Epithelial cell of esophagus (primary cell): Measurements from ENCODE around the gene CCSER1.

Experiments used
- DNase-seq: peaks from one replicate; pipeline ENCODE4 v3.0.0; 2010; ENCODE audit warnings: low read depth
- H3K4me3 ChIP-seq: 2 replicates; pipeline ENCODE4 v1.5.1; 2011; ENCODE audit warnings: mild to moderate bottlenecking, low read length, control low read depth
- TF ChIP-seq, protein P1 (sequence below): IDR thresholded peaks from 2 replicates; pipeline ENCODE4 v1.5.1; 2011; ENCODE audit warnings: low read depth, mild to moderate bottlenecking, low read length, control low read depth, inconsistent platforms; ENCODE audit not compliant: insufficient read depth; ENCODE audit errors: missing control alignments

CCSER1 gene

DNA sequence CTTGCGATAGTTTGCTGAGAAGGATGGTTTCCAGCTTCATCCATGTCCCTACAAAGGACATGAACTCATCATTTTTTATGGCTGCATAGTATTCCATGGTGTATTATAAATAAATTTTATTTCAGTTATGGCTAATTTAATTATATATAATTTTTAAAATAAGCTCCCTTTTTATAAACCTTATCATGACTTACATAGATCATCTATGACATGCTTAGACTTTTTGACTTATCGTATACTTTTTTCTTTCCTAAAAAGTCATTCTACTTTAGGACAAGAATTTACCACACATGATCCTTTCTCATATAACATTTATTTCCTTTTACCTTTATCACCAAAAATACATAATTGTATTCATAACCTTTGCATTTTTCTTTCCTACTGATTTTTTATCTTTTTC lies 376.5 kb downstream of the CCSER1 start:
- DNase-seq, result no peak
- TF ChIP-seq, protein P1, sequence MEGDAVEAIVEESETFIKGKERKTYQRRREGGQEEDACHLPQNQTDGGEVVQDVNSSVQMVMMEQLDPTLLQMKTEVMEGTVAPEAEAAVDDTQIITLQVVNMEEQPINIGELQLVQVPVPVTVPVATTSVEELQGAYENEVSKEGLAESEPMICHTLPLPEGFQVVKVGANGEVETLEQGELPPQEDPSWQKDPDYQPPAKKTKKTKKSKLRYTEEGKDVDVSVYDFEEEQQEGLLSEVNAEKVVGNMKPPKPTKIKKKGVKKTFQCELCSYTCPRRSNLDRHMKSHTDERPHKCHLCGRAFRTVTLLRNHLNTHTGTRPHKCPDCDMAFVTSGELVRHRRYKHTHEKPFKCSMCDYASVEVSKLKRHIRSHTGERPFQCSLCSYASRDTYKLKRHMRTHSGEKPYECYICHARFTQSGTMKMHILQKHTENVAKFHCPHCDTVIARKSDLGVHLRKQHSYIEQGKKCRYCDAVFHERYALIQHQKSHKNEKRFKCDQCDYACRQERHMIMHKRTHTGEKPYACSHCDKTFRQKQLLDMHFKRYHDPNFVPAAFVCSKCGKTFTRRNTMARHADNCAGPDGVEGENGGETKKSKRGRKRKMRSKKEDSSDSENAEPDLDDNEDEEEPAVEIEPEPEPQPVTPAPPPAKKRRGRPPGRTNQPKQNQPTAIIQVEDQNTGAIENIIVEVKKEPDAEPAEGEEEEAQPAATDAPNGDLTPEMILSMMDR, result no peak

DNA sequence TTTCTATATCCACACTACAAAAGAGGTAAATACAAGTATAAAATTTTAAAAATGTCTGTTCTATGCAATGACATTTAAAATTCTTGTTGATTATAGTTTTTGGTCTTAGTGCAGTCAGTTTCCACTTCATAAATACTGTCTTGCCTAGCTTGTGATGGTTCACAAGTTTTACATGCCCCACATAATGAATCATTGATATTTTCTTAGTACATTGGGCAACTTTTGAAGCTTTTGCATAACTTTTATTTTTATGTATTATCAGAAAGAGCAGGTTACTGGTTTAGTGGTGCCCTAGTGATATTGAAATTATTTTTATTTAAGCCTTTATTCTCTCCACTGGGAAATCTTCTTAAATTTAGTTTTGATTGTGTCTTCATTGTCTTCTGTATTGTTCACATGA lies 388.0 kb downstream of the CCSER1 start:
- no peak overlapping the region for H3K4me3 ChIP-seq
- peak; percentile 38 for DNase-seq
- TF ChIP-seq, protein P1, result no peak

More for the DNA sequence above, 376.5 kb downstream of the CCSER1 start:
- no peak overlapping the region for H3K4me3 ChIP-seq

DNA sequence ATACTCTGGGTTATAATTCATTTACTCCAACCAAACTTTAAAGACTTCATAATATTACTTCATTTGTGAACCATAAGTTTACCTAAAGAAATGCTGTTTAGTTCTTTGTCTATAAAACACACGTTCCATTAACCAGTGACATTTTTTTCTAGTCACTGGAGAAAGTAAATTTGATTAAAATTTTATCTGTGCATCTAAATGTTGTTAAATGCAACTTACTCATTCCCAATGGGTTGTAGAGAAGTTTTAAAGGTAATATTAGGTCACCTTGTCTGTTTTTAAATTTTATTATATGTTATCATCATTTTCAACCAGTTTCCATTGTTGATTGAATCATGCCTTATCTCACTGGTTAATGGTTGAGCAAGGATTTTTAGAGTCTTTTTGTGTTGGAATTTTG lies 401.4 kb downstream of the CCSER1 start:
- TF ChIP-seq, protein P1, result no peak
- DNase-seq, result no peak
- H3K4me3 ChIP-seq, result no peak overlapping the region

DNA sequence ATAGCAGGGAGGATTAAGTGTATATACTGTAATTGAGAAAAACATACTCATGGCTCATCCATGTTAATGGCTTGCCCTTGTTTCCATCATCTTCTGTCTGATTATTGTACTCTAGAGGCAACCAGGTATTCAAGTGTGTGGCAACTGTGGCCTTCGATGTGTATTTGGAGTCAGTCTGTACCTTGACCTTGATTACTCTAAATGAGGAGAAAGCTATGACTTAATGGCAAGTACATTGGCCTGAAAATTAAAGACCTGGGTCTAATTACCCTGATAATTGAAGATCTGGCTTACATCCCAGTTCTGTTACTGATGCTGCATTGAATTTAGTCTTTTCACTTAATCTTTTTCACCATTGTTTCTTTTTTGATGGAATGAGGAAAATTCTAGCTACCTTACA lies 409.2 kb downstream of the CCSER1 start:
- H3K4me3 ChIP-seq, result no peak overlapping the region
- TF ChIP-seq, protein P1, result no peak
- no peak for DNase-seq

DNA sequence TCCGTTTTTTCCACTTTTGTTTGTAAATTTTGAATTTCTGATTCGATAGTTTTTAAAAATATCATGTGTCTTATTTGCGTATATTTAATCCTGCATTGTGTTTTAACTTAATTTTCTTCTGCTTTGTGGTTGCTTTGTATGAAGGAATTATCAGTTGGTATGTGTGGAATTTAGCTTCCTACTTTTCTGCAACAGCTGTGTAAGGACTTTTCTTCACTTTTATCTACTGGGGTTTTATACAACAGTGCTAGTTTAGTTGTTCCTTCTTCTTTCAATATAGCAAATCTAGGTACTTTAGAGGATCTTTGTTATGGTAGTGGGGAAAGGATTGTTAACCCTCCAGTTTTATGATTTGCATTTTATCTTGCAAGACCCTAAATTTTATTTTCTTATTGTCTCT lies 410.3 kb downstream of the CCSER1 start:
- TF ChIP-seq, protein P1, result no peak
- no peak for DNase-seq
- no peak overlapping the region for H3K4me3 ChIP-seq

DNA sequence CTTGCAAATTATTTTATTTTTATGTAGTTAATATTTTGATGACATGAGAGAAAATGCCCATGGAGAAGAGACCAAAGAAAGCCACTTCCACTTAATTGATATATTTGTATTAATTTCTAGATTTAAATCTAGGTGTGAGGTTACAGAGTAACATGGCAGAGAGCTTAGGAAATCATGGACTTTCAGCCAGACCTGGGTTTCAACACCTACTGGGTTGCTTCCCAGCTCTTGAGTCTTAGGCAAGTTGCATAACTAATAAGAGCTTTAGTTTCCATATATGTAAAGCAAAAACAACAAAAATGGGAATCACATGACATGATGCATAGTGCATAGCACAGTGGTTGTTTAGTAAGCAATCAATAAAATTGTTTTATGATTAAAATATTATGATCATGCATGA lies 413.3 kb downstream of the CCSER1 start:
- no peak overlapping the region for H3K4me3 ChIP-seq
- TF ChIP-seq, protein P1, result no peak
- peak; percentile 26 for DNase-seq

DNA sequence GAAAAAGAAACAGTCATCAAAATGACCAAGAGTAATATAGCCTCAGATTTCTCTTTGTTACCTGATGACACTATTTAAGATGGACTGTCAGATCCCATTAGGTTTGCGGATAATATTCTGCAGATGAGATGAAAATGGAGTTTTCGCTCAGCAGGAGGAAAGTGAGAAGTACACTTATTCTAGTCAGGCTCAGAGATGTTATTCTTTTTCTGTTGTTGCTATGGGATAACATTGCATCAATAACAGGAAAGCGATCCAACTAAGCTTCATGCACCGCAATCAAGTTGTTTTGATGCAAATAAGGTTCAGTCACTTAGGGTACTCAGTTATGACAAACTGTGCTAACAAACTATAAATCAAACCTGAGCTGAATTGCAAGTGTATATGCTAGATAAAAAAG lies 415.0 kb downstream of the CCSER1 start:
- TF ChIP-seq, protein P1, result no peak
- DNase-seq, result no peak
- H3K4me3 ChIP-seq, result no peak overlapping the region
